SJSA1 (cell line): Measurements from ENCODE around the gene TRIM2. TPM values are rescaled to one million over a fixed set of nuclear protein-coding genes. Genes with fewer than 3 reads are reported as not detected.

Experiments used
- DNase-seq, 2 experiments: peaks; one replicate each; pipeline ENCODE4 v3.0.0-alpha.2; 2015 to 2020; ENCODE audit warnings: low spot score in 2 of 2, low read depth in 1 of 2
- H3K27ac ChIP-seq: fragments of 250-450 bp; sonication (Bioruptor Pico); 2 replicates; pipeline ENCODE4 v1.5.1; 2020; ENCODE audit warnings: mild to moderate bottlenecking, moderate library complexity
- H3K27me3 ChIP-seq: fragments of 250-450 bp; sonication (Bioruptor Pico); replicated peaks from 2 replicates; pipeline ENCODE4 v1.5.1; 2020; ENCODE audit warnings: mild to moderate bottlenecking, moderate library complexity
- H3K36me3 ChIP-seq: fragments of 250-450 bp; sonication (Bioruptor Pico); 2 replicates; pipeline ENCODE4 v1.5.1; 2020; ENCODE audit warnings: mild to moderate bottlenecking
- H3K4me1 ChIP-seq: fragments of 250-450 bp; sonication (Bioruptor Pico); replicated peaks from 2 replicates; pipeline ENCODE4 v1.6.1; 2021; ENCODE audit warnings: mild to moderate bottlenecking
- H3K4me3 ChIP-seq: fragments of 250-450 bp; sonication (Bioruptor Pico); 2 replicates; pipeline ENCODE4 v1.5.1; 2020; ENCODE audit warnings: mild to moderate bottlenecking
- H3K9me3 ChIP-seq: fragments of 250-450 bp; sonication (Bioruptor Pico); replicated peaks from 2 replicates; pipeline ENCODE4 v1.5.1; 2020; ENCODE audit warnings: mild to moderate bottlenecking
- total RNA-seq: library from RNA; depleted of rRNA; stranded (reverse); fragments of >200 nt; shearing (Covaris generic); gene quantifications from 2 replicates; pipeline ENCODE4 v1.2.3, GENCODE V29; 2014

The TRIM2 gene
- total RNA-seq, 1 experiment from 2014 or later: 22.4 TPM

DNA sequence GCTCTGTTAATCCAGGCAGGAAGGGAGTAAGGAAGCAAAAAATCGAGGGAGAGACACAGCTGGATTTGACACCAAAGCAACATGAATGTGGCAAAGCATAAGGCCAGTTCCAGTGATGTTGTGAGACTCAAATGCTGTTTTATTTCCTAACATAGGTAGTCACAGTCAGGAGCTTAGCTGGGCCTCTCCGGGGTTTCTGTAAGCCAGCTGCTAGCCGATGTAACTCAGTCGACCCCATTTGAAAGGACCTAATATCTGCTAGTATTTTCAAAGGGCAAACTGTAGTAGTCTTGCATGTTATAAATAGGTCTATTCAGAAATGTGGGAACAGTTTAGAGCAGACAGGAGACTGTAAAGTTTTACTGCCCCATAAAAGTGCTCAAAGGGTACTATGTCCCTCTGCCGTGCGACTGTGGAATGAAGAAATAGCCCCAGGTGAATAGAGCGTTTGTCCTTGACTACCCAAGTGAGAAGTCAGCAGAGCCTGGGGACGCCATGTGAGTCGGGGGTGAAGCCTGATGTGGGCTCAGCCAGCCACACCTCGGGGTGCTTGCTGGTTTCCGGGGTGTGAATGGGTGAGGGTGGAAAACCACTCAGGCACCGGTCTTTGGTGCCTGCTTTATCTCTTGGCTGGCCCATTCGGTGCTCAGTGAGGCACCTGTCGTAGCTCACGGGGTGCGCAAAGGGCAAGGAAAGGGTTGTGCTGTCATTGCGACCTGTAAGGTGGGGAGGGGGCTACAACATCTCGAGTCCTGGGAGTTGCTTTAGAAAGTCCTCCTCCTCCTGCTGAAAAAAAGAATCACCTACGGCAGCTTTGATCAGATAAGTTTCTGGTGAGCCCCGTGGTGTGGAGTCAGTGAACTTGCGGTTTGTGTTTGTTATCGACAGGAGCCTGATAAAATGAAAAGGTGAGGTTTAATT is 745 bp downstream of the TRIM2 start:
- Histone ChIP-seq H3K27me3 (no peaks in the 10 kb centered on the region), H3K4me1 (peaks cover 24% of the 10 kb centered on the region), H3K36me3 (no peaks in the 10 kb centered on the region), H3K9me3 (0 out of 2 replicates have a peak, but pooled peaks cover 3% of the 10 kb centered on the region), H3K27ac (peak overlapping the region; percentile 15; the same call in 1 of the 2 replicates), H3K4me3 (peak overlapping the region; percentile 0; the same call in 1 of the 2 replicates)
- no peak for DNase-seq

DNA sequence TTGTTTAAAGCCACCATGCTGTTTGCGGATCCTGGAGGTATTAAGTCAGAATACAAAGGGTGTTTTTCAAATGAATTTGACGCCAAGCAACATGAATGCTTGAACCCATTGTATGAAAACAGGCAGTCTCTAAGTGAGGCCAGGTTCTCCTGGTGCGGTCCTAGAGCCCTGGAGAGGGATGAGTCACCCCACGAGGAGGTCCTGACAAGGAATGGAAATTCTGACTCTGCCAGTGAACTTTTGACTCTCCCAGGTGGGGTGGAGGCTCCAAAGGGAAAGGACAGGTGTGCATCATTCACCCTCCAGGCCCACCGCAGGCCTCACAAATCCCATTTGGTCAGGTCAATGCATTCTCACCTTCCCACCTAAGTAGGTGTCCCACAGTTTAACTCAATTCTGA is 1.5 kb downstream of the TRIM2 start:
- DNase-seq: peak; percentile 33 to 55
- Histone ChIP-seq H3K4me3 (no peak overlapping the region), H3K27ac (peak overlapping the region; percentile 15; the same call in 1 of the 2 replicates), H3K36me3 (no peaks in the 10 kb centered on the region), H3K4me1 (peaks cover 24% of the 10 kb centered on the region), H3K27me3 (no peaks in the 10 kb centered on the region), H3K9me3 (0 out of 2 replicates have a peak, but pooled peaks cover 3% of the 10 kb centered on the region)

GRCh38 chr4:153206534-153206933 is 2.3 kb downstream of the TRIM2 start:
- H3K4me3 ChIP-seq: no peak overlapping the region
- peaks cover 24% of the 10 kb centered on the region for H3K4me1 ChIP-seq
- no peak overlapping the region for H3K27ac ChIP-seq
- H3K27me3 ChIP-seq: no peaks in the 10 kb centered on the region
- no peaks in the 10 kb centered on the region for H3K36me3 ChIP-seq
- DNase-seq: no peak
- H3K9me3 ChIP-seq: 0 out of 2 replicates have a peak, but pooled peaks cover 3% of the 10 kb centered on the region

DNA sequence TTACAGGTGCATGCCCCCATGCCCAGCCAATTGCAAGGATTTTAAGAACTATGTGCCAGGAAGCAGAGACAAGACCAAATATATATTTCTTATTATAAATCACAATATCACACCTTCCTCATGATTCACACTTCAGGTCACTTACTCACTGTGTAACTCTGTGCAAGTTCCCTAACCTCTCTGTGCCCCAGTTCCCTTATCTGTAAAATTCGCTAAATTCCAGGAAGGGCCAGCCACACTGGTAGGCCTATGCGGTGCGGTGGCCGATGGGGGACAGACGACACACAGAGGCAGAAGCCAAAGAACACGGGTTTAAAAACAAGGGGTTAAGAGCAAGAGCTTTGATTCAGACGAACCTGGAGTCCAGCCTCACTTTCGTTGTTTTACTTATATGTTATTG is 2.8 kb downstream of the TRIM2 start:
- H3K27ac ChIP-seq: no peak overlapping the region

GRCh38 chr4:153207567-153207966 is 3.3 kb downstream of the TRIM2 start:
- 0 out of 2 replicates have a peak, but pooled peaks cover 3% of the 10 kb centered on the region for H3K9me3 ChIP-seq
- H3K36me3 ChIP-seq: no peaks in the 10 kb centered on the region
- H3K27me3 ChIP-seq: no peaks in the 10 kb centered on the region
- no peak overlapping the region for H3K4me3 ChIP-seq
- H3K4me1 ChIP-seq: peaks cover 24% of the 10 kb centered on the region
- no peak overlapping the region for H3K27ac ChIP-seq
- no peak for DNase-seq

More for the DNA sequence above, 2.8 kb downstream of the TRIM2 start:
- Histone ChIP-seq H3K27me3 (no peaks in the 10 kb centered on the region), H3K36me3 (no peaks in the 10 kb centered on the region), H3K4me3 (no peak overlapping the region), H3K4me1 (peaks cover 24% of the 10 kb centered on the region), H3K9me3 (0 out of 2 replicates have a peak, but pooled peaks cover 3% of the 10 kb centered on the region)
- no peak for DNase-seq

DNA sequence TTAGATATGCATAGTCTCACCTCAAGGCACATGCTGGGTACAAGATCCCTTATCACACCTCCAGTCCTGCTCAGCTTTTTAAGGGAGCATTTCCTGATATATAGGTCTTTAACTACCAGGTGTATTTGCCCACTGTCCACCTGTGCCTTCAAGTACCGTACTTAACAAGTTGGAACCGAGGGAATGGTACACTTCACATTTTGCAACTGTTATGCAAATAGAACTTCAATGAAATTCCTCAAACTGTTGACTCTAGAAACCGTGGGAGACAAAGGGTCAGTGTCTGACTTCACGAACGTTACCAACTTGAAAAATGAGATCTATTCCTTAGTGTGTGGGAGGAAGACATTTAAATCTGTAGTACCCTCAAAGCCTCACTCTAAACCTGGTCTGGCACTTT is 5.2 kb downstream of the TRIM2 start:
- no peaks in the 10 kb centered on the region for H3K36me3 ChIP-seq
- H3K27ac ChIP-seq: no peak overlapping the region
- no peak for DNase-seq

DNA sequence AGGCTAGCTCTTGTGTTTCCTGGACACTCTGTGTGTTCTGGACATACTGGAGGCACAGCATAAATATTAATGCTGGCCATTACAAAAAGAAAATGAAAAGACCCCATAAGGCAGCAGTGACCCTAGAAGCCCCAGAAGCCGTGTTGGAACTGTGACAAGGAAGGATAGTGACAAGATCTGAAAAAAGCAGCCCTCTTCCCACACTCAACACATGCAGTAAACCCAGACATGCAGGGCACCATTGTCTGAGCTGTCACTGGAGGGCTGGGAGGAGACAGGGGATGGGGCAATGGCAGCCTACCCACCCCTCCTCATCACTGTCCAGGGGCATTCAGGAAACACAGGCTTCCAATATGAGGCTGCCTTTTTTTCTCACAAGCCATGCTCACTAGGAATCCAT is 6.5 kb downstream of the TRIM2 start:
- 0 out of 2 replicates have a peak, but pooled peaks cover 3% of the 10 kb centered on the region for H3K9me3 ChIP-seq

More for the DNA sequence above, 5.2 kb downstream of the TRIM2 start:
- Histone ChIP-seq H3K27me3 (no peaks in the 10 kb centered on the region), H3K4me1 (peaks cover 19% of the 10 kb centered on the region), H3K9me3 (0 out of 2 replicates have a peak, but pooled peaks cover 3% of the 10 kb centered on the region), H3K4me3 (no peak overlapping the region)

GRCh38 chr4:153211986-153212728 is 7.9 kb downstream of the TRIM2 start:
- Histone ChIP-seq H3K4me1 (no peaks in the 10 kb centered on the region), H3K4me3 (no peak overlapping the region), H3K36me3 (no peaks in the 10 kb centered on the region), H3K27ac (no peak overlapping the region), H3K27me3 (no peaks in the 10 kb centered on the region), H3K9me3 (no peaks in the 10 kb centered on the region)
- no peak for DNase-seq

More for the DNA sequence above, 6.5 kb downstream of the TRIM2 start:
- Histone ChIP-seq H3K27me3 (no peaks in the 10 kb centered on the region), H3K36me3 (no peaks in the 10 kb centered on the region), H3K4me3 (no peak overlapping the region), H3K4me1 (peaks cover 5% of the 10 kb centered on the region), H3K27ac (no peak overlapping the region)
- no peak for DNase-seq

- Histone ChIP-seq H3K27ac (no peak overlapping the region), H3K36me3 (no peaks in the 10 kb centered on the region), H3K4me1 (no peaks in the 10 kb centered on the region), H3K27me3 (no peaks in the 10 kb centered on the region), H3K4me3 (no peak overlapping the region), H3K9me3 (no peaks in the 10 kb centered on the region)
- no peak for DNase-seq
Observed at GRCh38 chr4:153212736-153213135, 8.5 kb downstream of the TRIM2 start.

DNA sequence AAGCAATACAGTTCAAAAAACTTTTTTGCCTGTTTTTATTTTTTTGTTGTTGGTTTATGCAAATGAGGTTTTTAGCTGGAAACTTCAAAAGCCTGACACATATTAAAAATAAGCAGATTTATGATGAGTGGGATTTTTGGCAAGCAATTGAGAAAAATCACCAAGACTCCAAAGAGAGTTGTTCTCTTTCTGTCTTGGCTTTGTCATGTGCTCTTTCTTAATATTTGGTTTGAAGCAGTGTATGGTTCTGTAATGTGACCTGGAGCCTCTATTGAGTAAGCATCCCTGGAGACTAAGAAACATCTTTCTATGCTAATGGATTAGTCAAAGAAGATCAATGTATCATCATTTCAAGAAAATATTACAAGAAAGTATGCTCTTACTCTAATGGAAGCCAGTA is 11.7 kb downstream of the TRIM2 start:
- no peak overlapping the region for H3K4me3 ChIP-seq
- no peaks in the 10 kb centered on the region for H3K9me3 ChIP-seq
- no peak for DNase-seq
- no peaks in the 10 kb centered on the region for H3K27me3 ChIP-seq
- no peaks in the 10 kb centered on the region for H3K36me3 ChIP-seq
- H3K4me1 ChIP-seq: peaks cover 7% of the 10 kb centered on the region; the same call in 1 of the 2 replicates
- H3K27ac ChIP-seq: no peak overlapping the region

DNA sequence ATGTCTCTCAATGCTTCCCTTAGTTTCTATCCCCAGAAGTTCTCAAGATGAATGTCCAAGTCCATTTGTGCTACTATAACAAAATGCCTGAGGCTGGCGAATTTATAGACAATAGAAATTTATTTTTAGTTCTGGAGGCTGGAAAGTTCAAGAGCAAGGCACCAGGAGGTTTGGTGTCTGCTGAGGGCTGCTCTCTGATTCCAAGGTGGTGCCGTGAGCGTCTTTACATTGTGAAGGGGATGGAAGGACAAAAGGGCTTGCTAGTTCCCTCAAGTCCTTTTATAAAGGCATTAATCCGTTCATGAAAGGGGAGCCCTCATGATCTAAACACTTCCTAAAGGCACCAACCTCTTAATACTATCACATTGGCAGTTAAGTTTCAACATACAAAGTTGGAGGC is 12.3 kb downstream of the TRIM2 start:
- DNase-seq: no peak
- no peaks in the 10 kb centered on the region for H3K36me3 ChIP-seq
- H3K4me3 ChIP-seq: no peak overlapping the region
- H3K27me3 ChIP-seq: no peaks in the 10 kb centered on the region
- peaks cover 11% of the 10 kb centered on the region; the same call in 1 of the 2 replicates for H3K4me1 ChIP-seq
- no peaks in the 10 kb centered on the region for H3K9me3 ChIP-seq
- H3K27ac ChIP-seq: no peak overlapping the region

DNA sequence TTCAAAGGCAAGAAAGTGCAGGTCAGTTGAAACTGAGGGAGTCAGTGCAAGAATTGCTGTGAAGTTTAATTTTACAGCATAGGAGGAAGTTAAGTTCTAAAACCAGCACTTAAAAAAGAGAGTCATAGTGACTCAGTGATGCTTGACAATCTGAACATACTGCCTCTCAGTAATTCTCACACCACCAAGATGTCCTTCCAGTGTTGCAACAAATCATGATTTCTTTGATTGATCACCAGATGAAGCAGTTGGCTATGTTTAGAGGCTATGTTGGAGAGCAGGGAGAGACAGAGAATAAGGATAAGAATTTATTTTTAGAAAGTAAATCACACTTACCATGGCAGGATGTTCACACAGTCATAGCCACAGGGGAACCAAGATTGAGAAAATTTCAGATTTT is 13.2 kb downstream of the TRIM2 start:
- Histone ChIP-seq H3K9me3 (no peaks in the 10 kb centered on the region), H3K27ac (no peak overlapping the region), H3K4me1 (peaks cover 11% of the 10 kb centered on the region; the same call in 1 of the 2 replicates), H3K27me3 (no peaks in the 10 kb centered on the region), H3K36me3 (no peaks in the 10 kb centered on the region), H3K4me3 (no peak overlapping the region)
- no peak for DNase-seq

DNA sequence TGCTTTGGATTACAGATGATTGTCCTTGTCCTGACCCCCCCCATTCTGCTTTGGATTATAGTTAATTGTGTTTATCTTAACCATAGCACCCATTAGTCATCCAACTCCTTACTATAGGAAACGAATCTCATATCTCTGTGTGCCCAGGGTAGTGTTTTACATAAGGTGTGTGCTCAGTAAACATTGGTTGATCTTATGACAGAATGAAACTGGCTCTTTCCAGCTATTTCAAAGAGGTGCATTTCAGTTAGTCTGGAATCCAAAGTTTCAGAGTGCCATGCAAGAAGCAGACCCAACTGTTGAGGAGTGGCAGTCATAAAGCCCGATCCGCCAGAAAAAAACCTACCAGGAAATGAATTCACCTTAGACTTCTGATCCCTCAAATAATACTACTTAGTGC is 14.7 kb downstream of the TRIM2 start:
- H3K27ac ChIP-seq: no peak overlapping the region
- peaks cover 22% of the 10 kb centered on the region for H3K4me1 ChIP-seq

More for the DNA sequence above, 14.7 kb downstream of the TRIM2 start:
- no peaks in the 10 kb centered on the region for H3K36me3 ChIP-seq
- no peak for DNase-seq
- no peaks in the 10 kb centered on the region for H3K9me3 ChIP-seq
- no peaks in the 10 kb centered on the region for H3K27me3 ChIP-seq
- H3K4me3 ChIP-seq: no peak overlapping the region
